GM19438 (cell line): Measurements from ENCODE around the gene PLP2.

Experiments
- ATAC-seq: cut with Tn5 transposase; IDR thresholded peaks from one replicate; pipeline ENCODE4 v1.9.1; 2021; ENCODE audit warnings: low read depth; ENCODE audit not compliant: unreplicated experiment

The PLP2 gene

DNA sequence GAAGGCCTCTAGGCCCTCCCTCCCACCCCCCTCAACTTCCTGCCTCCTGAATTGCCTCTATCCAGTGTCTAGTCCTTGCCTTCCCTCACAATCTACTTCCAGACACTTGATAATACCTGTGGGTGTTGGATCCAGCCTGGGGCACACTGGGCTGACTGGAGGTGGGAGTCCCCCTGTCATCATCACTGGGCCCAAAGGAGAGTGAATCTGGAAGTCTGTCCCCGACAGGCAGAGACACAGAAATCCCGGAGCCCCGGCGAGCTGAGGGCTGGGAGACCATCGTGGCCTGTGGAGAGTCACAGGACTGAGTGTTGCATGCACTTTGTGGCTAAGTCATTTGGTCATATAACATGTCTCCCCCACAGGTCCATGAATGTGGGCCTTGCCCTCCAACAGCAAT, 36.7 kb downstream of the PLP2 start:
- no peak for ATAC-seq

GRCh38 chrX:49209434-49210251, 37.9 kb downstream of the PLP2 start:
- no peak for ATAC-seq

GRCh38 chrX:49210406-49210805, 38.7 kb downstream of the PLP2 start:
- no peak for ATAC-seq

DNA sequence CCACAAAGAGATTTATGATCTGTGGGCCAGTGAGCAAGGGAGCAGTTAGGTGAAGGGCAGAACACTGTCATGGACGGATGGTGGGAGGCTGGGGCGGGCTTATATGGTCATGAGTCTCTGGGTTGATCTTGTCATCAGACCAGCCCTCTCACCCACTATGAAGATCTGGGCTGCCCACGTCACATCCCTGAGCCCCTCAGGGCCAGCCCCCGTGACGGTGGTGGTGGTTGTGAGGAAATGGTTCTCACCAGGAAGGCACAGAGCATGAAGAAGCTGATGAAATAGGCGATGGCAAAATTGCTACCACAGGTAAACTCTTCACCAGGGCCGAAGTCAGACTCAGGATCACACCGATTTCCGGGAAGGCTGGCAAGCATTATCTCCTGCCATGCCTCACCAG, 39.4 kb downstream of the PLP2 start:
- ATAC-seq = no peak

- ATAC-seq = no peak
Observed at GRCh38 chrX:49212209-49212608, 40.5 kb downstream of the PLP2 start.

DNA sequence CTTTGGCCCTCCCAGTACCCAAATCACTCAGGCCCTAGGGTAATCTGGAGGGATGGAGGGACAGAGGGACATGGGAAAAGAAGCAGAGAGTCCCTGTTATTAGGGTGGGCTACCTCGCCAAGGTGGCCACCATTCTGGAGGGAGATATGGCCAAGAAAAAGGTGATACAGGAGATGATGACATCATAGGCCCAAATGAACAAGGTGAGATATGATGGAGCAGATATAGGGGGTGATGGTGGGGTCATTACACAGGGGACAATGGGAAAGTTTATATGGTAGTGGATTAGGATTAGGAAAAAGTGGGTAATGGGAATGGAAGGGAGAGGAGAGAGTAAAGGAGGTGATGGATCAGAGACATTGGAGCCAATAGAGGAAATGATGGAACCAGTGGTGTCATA, 41.2 kb downstream of the PLP2 start:
- no peak for ATAC-seq

DNA sequence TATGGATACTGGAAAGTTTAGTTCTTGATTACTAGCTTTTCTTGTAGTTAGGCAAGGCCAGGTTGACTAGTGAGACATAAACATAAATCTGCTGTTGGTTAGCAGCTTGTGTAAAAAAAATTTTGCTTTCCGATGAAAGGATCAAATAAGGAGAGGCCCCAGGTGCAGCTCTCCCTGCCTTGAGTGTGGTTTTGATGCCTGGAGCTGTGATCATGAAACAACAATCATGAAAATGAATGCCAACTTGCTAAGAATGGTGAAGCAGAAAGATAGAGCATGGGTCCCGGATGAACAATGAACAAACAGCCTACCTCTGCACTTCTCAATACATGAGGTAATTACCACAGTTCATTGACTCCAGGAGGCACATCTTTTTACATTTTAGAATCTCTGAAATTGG, 42.7 kb downstream of the PLP2 start:
- no peak for ATAC-seq

DNA sequence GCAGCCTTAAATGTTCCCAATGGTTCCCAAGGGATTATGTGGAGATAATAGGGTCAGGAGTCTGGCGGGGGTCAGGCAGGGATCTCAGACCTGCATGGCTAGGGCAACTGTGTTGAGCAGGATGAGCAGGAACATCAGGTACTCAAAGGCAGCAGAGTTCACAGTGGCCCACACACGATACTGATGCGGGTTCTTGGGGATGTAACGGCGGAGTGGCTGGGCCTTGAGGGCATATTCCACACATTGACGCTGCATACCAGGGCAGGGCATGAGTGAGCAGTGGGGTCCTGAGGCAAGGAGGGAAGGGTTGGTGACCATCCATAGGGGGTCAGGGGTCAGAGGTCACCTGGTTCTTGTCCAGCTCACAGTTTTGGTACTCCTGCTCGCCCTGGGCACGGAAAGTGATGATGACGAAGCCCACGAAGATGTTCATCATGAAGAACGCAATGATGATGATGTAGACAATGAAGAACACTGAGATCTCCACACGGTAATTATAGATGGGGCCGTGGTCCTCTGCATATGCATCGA, 43.4 kb downstream of the PLP2 start:
- ATAC-seq = no peak

GRCh38 chrX:49220100-49220499, 48.4 kb downstream of the PLP2 start:
- ATAC-seq = no peak

- ATAC-seq = no peak
Observed at GRCh38 chrX:49221868-49222267, 50.2 kb downstream of the PLP2 start.
